ENCODE data around the gene MTG2. TPM values are rescaled to one million over a fixed set of nuclear protein-coding genes. Genes with fewer than 3 reads are reported as not detected.

MTG2 gene
- total and polyA plus RNA-seq, 10 of the 15 experiments (the other 5 are each of a cell fraction or from before 2014, with no cell fraction given): 6.2 to 52.4 (median 34.3) TPM

DNA sequence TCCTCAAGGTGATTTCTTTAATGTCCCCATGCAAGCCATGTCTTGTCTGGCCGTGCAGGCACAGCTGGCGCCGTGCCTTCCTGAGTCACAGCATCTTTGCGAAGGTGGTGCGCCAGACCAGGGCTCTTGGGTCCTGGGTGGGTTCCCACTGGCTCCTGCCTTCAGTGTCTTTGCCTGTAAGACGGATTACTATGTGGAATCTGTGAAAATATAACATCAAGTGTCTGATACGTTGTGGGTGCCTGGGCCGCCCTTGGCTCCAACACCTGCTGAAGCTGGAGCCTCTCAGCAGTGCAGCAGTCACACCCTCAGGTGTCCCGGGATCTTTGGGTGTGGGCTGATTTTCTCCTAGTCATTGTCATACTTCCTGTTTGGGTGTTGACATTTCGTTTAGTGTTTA, 58.7 kb downstream of the MTG2 start (continued):
- TF ChIP-seq, protein P1, sequence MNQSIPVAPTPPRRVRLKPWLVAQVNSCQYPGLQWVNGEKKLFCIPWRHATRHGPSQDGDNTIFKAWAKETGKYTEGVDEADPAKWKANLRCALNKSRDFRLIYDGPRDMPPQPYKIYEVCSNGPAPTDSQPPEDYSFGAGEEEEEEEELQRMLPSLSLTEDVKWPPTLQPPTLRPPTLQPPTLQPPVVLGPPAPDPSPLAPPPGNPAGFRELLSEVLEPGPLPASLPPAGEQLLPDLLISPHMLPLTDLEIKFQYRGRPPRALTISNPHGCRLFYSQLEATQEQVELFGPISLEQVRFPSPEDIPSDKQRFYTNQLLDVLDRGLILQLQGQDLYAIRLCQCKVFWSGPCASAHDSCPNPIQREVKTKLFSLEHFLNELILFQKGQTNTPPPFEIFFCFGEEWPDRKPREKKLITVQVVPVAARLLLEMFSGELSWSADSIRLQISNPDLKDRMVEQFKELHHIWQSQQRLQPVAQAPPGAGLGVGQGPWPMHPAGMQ (IDR thresholded peaks at IDR 0.05; ENCODE audit: borderline replicate concordance): no peak

DNA sequence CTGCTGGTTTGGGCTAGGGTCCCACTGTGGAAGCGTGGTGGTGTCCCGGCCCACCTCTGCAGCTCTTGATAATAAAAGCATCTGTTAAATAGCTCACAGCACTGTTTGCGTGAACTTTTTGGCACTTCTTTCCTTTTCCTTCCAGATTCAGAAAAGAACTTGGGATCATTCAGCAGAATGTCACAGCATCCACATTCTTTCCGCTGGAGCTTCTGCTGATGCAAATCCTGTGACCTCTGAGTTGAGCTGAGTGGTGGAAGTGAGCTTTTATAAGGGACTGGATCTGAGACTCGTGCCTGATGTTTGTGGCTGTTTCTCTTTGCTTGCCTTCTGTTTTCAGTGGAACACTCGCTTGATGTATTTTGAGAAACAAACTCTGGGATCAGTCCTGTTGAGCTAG, 59.3 kb downstream of the MTG2 start:
- Histone ChIP-seq H3K79me2 (ENCODE audit: control insufficient read depth, insufficient read depth, low read length) (peaks cover 18% of the 10 kb centered on the region), H3K9ac (ENCODE audit: control insufficient read depth, insufficient read depth, low read length) (no peak overlapping the region), H3K27me3 (replicated peaks in 1 of 2; ENCODE audit: control insufficient read depth in 2 of 2, insufficient read depth in 2 of 2, low read length in 1 of 2) (no peaks in the 10 kb centered on the region), H3K4me2 (ENCODE audit: control insufficient read depth, insufficient read depth) (no peak overlapping the region), H2AFZ (ENCODE audit: control insufficient read depth, low read depth, low read length) (no peak overlapping the region), H3K27ac (ENCODE audit: control insufficient read depth, insufficient read depth) (no peak overlapping the region), H3K9me3 (replicated peaks; ENCODE audit: control insufficient read depth, insufficient read depth, low read length) (no peaks in the 10 kb centered on the region), H4K20me1 (ENCODE audit: control insufficient read depth, insufficient read depth) (no peaks in the 10 kb centered on the region; the same call in 1 of the 2 replicates), H3K36me3 (ENCODE audit: control insufficient read depth in 2 of 2, insufficient read depth in 2 of 2, low read length in 1 of 2) (no peaks in the 10 kb centered on the region; a peak in 2 of 4 replicates), H3K4me1 (ENCODE audit: control insufficient read depth, insufficient read depth, low read length) (peaks cover 12% of the 10 kb centered on the region), H3K4me3 (no peak overlapping the region)
- ChIA-PET POLR2A (no interaction called here), RAD21 (ENCODE audit: unreplicated experiment) (no interaction called here), SMC1A (ENCODE audit: uncharacterized antibody, unreplicated experiment) (interaction anchor here (1.6 kb wide), 1 partner anchor 13 kb away, joined by 3 read pairs; no protein-coding TSS in a partner anchor), CTCF (no interaction called here)
- BruUV-seq (replicated peaks): no TSS peak
- DNase-seq (ENCODE audit: low read depth, low spot score) (no peak), FAIRE-seq (no peak), ATAC-seq (no peak)
- intact Hi-C loops (cut with micrococcal nuclease; ENCODE audit: unreplicated experiment): no loop called here
- WGBS (ENCODE audit: insufficient coverage, insufficient replicate concordance, low lambda C conversion rate, missing lambda C conversion rate): 85% methylated on average over 6 of the region's 6 CpGs
- TF ChIP-seq EED (IDR thresholded peaks at IDR 0.05; ENCODE audit: low read depth) (no peak), ESRRA (IDR thresholded peaks at IDR 0.05; ENCODE audit: low read length) (no peak), FOXK2 (IDR thresholded peaks at IDR 0.05) (no peak), POLR2AphosphoS2 (IDR thresholded peaks at IDR 0.05; ENCODE audit: low read depth, low read length) (no peak), RB1 (IDR thresholded peaks at IDR 0.05; ENCODE audit: borderline replicate concordance) (no peak), ZNF24 (IDR thresholded peaks at IDR 0.05) (no peak), SUZ12 (IDR thresholded peaks at IDR 0.05; ENCODE audit: unreplicated experiment) (no peak), ETV6 (conservative IDR thresholded peaks at IDR 0.05 in 1 of 2, IDR thresholded peaks at IDR 0.05 in 1 of 2; ENCODE audit: borderline replicate concordance in 1 of 2, low read depth in 1 of 2) (no peak), WRNIP1 (IDR thresholded peaks at IDR 0.05; ENCODE audit: borderline replicate concordance, low read depth, low read length) (no peak), ATF7 (IDR thresholded peaks at IDR 0.05; ENCODE audit: low read depth) (no peak), FOXM1 (IDR thresholded peaks at IDR 0.05; ENCODE audit: low read depth, low read length) (no peak), NFIC (IDR thresholded peaks at IDR 0.05; ENCODE audit: low read depth, low read length) (no peak), HDAC2 (IDR thresholded peaks at IDR 0.05) (no peak)
- TF ChIP-seq, protein P2, sequence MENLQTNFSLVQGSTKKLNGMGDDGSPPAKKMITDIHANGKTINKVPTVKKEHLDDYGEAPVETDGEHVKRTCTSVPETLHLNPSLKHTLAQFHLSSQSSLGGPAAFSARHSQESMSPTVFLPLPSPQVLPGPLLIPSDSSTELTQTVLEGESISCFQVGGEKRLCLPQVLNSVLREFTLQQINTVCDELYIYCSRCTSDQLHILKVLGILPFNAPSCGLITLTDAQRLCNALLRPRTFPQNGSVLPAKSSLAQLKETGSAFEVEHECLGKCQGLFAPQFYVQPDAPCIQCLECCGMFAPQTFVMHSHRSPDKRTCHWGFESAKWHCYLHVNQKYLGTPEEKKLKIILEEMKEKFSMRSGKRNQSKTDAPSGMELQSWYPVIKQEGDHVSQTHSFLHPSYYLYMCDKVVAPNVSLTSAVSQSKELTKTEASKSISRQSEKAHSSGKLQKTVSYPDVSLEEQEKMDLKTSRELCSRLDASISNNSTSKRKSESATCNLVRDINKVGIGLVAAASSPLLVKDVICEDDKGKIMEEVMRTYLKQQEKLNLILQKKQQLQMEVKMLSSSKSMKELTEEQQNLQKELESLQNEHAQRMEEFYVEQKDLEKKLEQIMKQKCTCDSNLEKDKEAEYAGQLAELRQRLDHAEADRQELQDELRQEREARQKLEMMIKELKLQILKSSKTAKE (IDR thresholded peaks at IDR 0.05; ENCODE audit: low read depth, poor library complexity, severe bottlenecking): no peak
- TF ChIP-seq, protein P3, sequence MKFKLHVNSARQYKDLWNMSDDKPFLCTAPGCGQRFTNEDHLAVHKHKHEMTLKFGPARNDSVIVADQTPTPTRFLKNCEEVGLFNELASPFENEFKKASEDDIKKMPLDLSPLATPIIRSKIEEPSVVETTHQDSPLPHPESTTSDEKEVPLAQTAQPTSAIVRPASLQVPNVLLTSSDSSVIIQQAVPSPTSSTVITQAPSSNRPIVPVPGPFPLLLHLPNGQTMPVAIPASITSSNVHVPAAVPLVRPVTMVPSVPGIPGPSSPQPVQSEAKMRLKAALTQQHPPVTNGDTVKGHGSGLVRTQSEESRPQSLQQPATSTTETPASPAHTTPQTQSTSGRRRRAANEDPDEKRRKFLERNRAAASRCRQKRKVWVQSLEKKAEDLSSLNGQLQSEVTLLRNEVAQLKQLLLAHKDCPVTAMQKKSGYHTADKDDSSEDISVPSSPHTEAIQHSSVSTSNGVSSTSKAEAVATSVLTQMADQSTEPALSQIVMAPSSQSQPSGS (IDR thresholded peaks at IDR 0.05; ENCODE audit: low read length): no peak
- TF ChIP-seq, protein P4, sequence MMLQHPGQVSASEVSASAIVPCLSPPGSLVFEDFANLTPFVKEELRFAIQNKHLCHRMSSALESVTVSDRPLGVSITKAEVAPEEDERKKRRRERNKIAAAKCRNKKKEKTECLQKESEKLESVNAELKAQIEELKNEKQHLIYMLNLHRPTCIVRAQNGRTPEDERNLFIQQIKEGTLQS (IDR thresholded peaks at IDR 0.05; ENCODE audit: borderline replicate concordance, extremely low read depth, low read depth, low read length): no peak
- in situ Hi-C loops (cut with MboI): no loop called here

All from GM12878 (cell line).